Gastroesophageal sphincter (tissue), 4 donors: ENCODE measurements around the gene COL6A2. TPM values are rescaled to one million over a fixed set of nuclear protein-coding genes. Genes with fewer than 3 reads are reported as not detected.

ENCODE experiments used
- ATAC-seq: fragments of 150-250 bp; one replicate; pipeline ENCODE4 v1.9.1; 2016; ENCODE audit warnings: mild to moderate bottlenecking, moderate library complexity
- H3K27ac ChIP-seq, 4 donors: fragments of 200-600 bp; sonication (generic) in 3 of 4; 1 replicate in 3 of 4; 2 replicates in 1 of 4; pipeline ENCODE4 v1.5.1; 2016 to 2019
- H3K27me3 ChIP-seq: fragments of 200-600 bp; sonication (generic); one replicate; pipeline ENCODE4 v1.5.1; 2019
- H3K36me3 ChIP-seq, 2 donors: fragments of 200-600 bp; sonication (generic); one replicate each; pipeline ENCODE4 v1.5.1; 2019; ENCODE audit warnings: control low read depth in 1 of 2
- H3K4me1 ChIP-seq, 3 donors: fragments of 200-600 bp; sonication (generic); 1 replicate in 2 of 3; 2 replicates in 1 of 3; pipeline ENCODE4 v1.5.1; 2016 to 2019; ENCODE audit warnings: control low read depth in 2 of 3
- H3K4me3 ChIP-seq, 2 donors: fragments of 200-600 bp; sonication (generic); one replicate each; pipeline ENCODE4 v1.5.1; 2019; ENCODE audit warnings: mild to moderate bottlenecking in 1 of 2, moderate library complexity in 1 of 2
- H3K9me3 ChIP-seq, 3 donors: fragments of 200-600 bp; sonication (generic); one replicate each; pipeline ENCODE4 v1.5.1; 2017 to 2019; ENCODE audit warnings: control low read depth in 2 of 3
- EP300 ChIP-seq: sonication (generic); formaldehyde crosslinking; IDR thresholded peaks from one replicate; pipeline ENCODE4 v1.6.1; 2017; ENCODE audit warnings: antibody characterized with exemption, mild to moderate bottlenecking
- POLR2A ChIP-seq, 2 donors: fragments of 450-650 bp; IDR thresholded peaks; one replicate each; pipeline ENCODE4 v1.6.1; 2017; ENCODE audit warnings: antibody characterized with exemption in 2 of 2, mild to moderate bottlenecking in 2 of 2, moderate library complexity in 1 of 2
- POLR2AphosphoS5 ChIP-seq: sonication (generic); formaldehyde crosslinking; IDR thresholded peaks from one replicate; pipeline ENCODE4 v1.6.1; 2017; ENCODE audit warnings: antibody characterized with exemption
- whole genome bisulfite sequencing, 2 donors: methylation state at CpG; one replicate each; pipeline ENCODE4 v1.1.5; 2018; ENCODE audit warnings: low coverage in 1 of 2; 5-methylcytosine and 5-hydroxymethylcytosine counted together
- total RNA-seq, 4 donors: library from RNA; depleted of rRNA; stranded (reverse); fragments of >200 nt; gene quantifications; one replicate each; pipeline ENCODE4 v1.1.0, GENCODE V29; 2016
- TF ChIP-seq, protein P1 (sequence below), 4 experiments: fragments of 200-600 bp in 2 of 4; fragments of 450-650 bp in 2 of 4; sonication (generic) in 1 of 4; IDR thresholded peaks; one replicate each; pipeline ENCODE4 v1.5.1; 2017 to 2019; ENCODE audit warnings: antibody characterized with exemption in 4 of 4, mild to moderate bottlenecking in 2 of 4, moderate library complexity in 2 of 4

The COL6A2 gene
- total RNA-seq, 4 donors from 2014 or later = 720 to 1,286 (median 1,215) TPM

DNA sequence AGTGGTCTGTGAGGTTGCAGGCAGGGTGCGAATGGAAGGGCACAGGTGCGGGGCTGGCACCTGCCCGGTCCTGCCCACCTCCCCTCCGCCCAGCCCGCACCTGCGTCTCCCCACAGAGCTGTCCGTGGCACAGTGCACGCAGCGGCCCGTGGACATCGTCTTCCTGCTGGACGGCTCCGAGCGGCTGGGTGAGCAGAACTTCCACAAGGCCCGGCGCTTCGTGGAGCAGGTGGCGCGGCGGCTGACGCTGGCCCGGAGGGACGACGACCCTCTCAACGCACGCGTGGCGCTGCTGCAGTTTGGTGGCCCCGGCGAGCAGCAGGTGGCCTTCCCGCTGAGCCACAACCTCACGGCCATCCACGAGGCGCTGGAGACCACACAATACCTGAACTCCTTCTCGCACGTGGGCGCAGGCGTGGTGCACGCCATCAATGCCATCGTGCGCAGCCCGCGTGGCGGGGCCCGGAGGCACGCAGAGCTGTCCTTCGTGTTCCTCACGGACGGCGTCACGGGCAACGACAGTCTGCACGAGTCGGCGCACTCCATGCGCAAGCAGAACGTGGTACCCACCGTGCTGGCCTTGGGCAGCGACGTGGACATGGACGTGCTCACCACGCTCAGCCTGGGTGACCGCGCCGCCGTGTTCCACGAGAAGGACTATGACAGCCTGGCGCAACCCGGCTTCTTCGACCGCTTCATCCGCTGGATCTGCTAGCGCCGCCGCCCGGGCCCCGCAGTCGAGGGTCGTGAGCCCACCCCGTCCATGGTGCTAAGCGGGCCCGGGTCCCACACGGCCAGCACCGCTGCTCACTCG, 34.1 kb downstream of the COL6A2 start:
- no peak for ATAC-seq
- H3K36me3 ChIP-seq = peaks cover 0 to 38% of the 10 kb centered on the region in 2 donors
- 88 to 98% methylated on average over 4 to 17 of the region's 85 CpGs for WGBS, 2 donors

DNA sequence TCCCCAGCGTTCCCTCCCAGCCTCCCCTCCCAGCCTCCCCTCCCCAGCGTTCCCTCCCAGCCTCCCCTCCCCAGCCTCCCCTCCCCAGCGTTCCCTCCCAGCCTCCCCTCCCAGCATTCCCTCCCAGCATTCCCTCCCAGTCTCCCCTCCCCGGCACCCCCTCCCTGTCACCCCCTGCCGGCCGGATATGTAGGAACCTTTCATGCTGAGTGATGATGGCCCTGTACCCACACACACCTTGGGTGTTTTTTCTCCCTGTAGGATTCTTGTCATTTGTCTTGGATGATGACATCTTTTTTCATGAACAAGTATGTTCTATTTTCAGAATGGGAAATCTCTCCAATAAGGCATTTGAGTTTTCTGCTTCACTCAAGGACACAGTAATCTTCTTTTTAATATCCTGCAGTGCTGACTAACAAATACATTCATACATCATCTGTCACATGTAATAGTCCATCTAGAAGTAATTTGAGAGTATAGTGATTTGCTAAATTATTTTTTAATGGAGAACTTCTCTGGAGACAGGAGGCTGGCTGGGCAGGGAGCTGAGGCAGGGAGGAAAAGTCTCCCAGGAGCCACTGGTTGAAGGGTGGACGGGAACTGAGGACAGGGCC, 38.0 kb downstream of the COL6A2 start:
- H3K4me3 ChIP-seq = no peak overlapping the region
- no peak for ATAC-seq
- H3K27me3 ChIP-seq = peaks cover 6% of the 10 kb centered on the region
- H3K36me3 ChIP-seq = peaks cover 0 to 12% of the 10 kb centered on the region in 2 donors
- no peaks in the 10 kb centered on the region for H3K9me3 ChIP-seq
- peaks cover 0 to 16% (median 0%) of the 10 kb centered on the region in 3 donors for H3K4me1 ChIP-seq
- no peak overlapping the region for H3K27ac ChIP-seq
- WGBS, 2 donors = 75 to 83% methylated on average over 1 of the region's 7 CpGs
- no peak for TF ChIP-seq EP300
- no peak for TF ChIP-seq POLR2A (IDR thresholded peaks at IDR 0.05)
- TF ChIP-seq POLR2AphosphoS5 = no peak
- TF ChIP-seq, protein P1, sequence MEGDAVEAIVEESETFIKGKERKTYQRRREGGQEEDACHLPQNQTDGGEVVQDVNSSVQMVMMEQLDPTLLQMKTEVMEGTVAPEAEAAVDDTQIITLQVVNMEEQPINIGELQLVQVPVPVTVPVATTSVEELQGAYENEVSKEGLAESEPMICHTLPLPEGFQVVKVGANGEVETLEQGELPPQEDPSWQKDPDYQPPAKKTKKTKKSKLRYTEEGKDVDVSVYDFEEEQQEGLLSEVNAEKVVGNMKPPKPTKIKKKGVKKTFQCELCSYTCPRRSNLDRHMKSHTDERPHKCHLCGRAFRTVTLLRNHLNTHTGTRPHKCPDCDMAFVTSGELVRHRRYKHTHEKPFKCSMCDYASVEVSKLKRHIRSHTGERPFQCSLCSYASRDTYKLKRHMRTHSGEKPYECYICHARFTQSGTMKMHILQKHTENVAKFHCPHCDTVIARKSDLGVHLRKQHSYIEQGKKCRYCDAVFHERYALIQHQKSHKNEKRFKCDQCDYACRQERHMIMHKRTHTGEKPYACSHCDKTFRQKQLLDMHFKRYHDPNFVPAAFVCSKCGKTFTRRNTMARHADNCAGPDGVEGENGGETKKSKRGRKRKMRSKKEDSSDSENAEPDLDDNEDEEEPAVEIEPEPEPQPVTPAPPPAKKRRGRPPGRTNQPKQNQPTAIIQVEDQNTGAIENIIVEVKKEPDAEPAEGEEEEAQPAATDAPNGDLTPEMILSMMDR (IDR thresholded peaks at IDR 0.05) = no peak

More for the DNA sequence above, 34.1 kb downstream of the COL6A2 start:
- Histone ChIP-seq H3K4me1 (peaks cover 0 to 33% (median 0%) of the 10 kb centered on the region in 3 donors), H3K4me3 (no peak overlapping the region), H3K27ac (peak overlapping the region in 1 of 4 donors; percentile 69), H3K27me3 (no peaks in the 10 kb centered on the region), H3K9me3 (no peaks in the 10 kb centered on the region)
- TF ChIP-seq POLR2AphosphoS5 (peak; percentile 83), POLR2A (IDR thresholded peaks at IDR 0.05) (no peak)

DNA sequence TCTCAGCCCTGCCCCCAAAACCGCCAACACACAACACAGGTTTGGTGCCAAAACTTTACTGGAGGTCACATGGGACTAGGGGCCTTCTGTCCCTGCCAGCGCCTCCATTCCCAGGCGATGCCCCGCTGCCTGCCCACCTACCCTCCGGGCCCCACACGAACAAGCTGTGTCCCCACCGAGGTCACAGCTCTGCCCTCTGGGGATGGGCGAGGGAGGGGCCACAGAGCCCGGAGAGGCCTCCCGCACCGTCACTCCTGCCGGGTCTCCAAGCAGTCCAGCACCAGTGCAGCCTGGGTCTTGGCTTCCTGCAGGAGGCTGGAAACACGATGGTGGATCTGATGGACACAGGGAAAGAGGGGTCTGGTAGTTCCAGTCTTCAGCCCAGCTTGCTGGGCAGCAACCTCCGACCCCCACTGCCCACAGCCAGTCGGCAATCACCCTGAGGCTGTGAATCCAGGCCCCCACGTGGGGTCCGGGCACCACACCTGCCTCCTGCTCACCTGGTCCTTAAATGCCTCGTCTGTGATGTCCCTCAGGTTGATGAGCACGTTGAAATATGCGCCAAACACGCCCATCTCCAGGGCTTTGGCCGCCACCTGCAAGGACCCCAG, 38.9 kb downstream of the COL6A2 start:
- Histone ChIP-seq H3K36me3 (peaks cover 0 to 11% of the 10 kb centered on the region in 2 donors), H3K27me3 (peaks cover 6% of the 10 kb centered on the region), H3K4me3 (no peak overlapping the region), H3K9me3 (no peaks in the 10 kb centered on the region), H3K4me1 (peaks cover 0 to 12% (median 0%) of the 10 kb centered on the region in 3 donors), H3K27ac (no peak overlapping the region)
- TF ChIP-seq, protein P1 (IDR thresholded peaks at IDR 0.05) = no peak
- TF ChIP-seq POLR2AphosphoS5 = no peak
- no peak for TF ChIP-seq POLR2A (IDR thresholded peaks at IDR 0.05)
- TF ChIP-seq EP300 = no peak
- WGBS, 2 donors = 85% methylated on average over 3 of the region's 22 CpGs; no CpG with 5 or more reads in 1 of the 2 donors
- no peak for ATAC-seq

DNA sequence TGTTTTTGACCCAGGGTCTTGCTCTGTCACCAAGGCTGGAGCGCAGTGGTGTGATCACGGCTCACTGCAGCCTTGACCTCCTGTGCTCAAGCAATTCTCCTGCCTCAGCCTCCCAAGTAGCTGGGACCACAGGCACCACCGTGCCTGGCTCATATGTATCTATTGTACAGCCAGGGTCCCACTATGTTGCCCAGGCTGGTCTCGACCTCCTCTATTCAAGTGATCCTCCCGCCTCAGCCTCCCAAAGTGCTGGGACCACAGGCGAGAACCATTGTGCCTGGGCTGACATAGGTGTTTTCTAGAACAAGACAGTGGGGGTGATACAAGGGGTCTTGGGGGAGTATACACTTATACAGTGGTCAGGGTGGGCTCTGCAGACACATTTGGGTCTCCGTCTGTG, 40.0 kb downstream of the COL6A2 start:
- ATAC-seq = no peak
- H3K4me3 ChIP-seq = no peak overlapping the region
- 71 to 100% methylated on average over 2 to 4 of the region's 7 CpGs for WGBS, 2 donors
- peaks cover 0 to 15% (median 0%) of the 10 kb centered on the region in 3 donors for H3K4me1 ChIP-seq
- H3K27me3 ChIP-seq = peaks cover 6% of the 10 kb centered on the region
- TF ChIP-seq EP300 = no peak
- no peak for TF ChIP-seq POLR2A (IDR thresholded peaks at IDR 0.05)
- TF ChIP-seq, protein P1 (IDR thresholded peaks at IDR 0.05) = no peak
- no peak for TF ChIP-seq POLR2AphosphoS5
- H3K9me3 ChIP-seq = no peaks in the 10 kb centered on the region
- H3K27ac ChIP-seq = no peak overlapping the region
- H3K36me3 ChIP-seq = peaks cover 0 to under 1% of the 10 kb centered on the region in 2 donors

DNA sequence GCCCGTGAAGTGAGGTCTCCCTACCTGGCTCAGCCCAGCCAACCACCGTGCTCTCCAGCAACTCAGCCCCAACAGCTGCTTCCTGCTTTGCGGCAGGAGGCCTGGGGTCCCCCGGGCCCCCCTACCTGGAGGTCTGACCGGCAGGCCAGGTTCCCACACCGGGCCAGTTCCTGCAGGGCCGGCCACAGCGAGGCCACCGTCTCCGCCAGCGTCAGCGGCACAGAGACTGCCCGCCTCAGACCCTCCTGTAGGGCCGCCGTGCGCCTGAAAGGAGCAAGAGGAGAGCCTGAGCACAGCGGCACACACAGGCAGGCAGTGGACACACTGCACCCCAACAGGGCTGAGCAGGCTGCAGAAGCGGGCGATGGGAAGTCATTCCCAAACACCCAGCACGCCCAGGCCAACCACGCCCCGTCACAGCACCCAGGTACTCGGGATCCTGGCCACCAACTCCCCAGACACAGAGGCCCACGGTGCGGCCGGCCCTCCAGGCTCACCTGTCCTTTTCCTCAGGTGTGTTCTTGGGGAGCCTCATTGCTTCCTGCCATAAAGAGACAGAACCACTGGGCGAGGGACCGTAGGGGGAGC, 40.6 kb downstream of the COL6A2 start:
- WGBS, 2 donors = 88% methylated on average over 4 of the region's 28 CpGs; no CpG with 5 or more reads in 1 of the 2 donors
- Histone ChIP-seq H3K4me1 (peaks cover 0 to 21% (median 0%) of the 10 kb centered on the region in 3 donors), H3K4me3 (no peak overlapping the region), H3K27me3 (peaks cover 6% of the 10 kb centered on the region), H3K27ac (no peak overlapping the region), H3K9me3 (no peaks in the 10 kb centered on the region), H3K36me3 (no peaks in the 10 kb centered on the region)
- TF ChIP-seq EP300 (no peak), POLR2A (IDR thresholded peaks at IDR 0.05) (no peak), POLR2AphosphoS5 (no peak)
- TF ChIP-seq, protein P1 (IDR thresholded peaks at IDR 0.05) = no peak
- no peak for ATAC-seq
